Measurements from ENCODE around the gene ZNF385B.

ZNF385B gene

GRCh38 chr2:179558010-179558934 is 303.1 kb downstream of the ZNF385B start:
- no peak overlapping the region for H3K4me3 ChIP-seq (ENCODE audit: severe bottlenecking)
- H3K36me3 ChIP-seq (ENCODE audit: low read depth) = no peaks in the 10 kb centered on the region
- H3K9me3 ChIP-seq (ENCODE audit: severe bottlenecking) = no peaks in the 10 kb centered on the region
- DNase-seq (ENCODE audit: low spot score) (no peak), ATAC-seq (ENCODE audit: low read depth) (no peak)
- no peaks in the 10 kb centered on the region for H3K4me1 ChIP-seq (ENCODE audit: insufficient read depth, poor library complexity, severe bottlenecking)
- no peak overlapping the region for H3K27ac ChIP-seq (ENCODE audit: poor library complexity, severe bottlenecking)
- no peak for TF ChIP-seq CTCF (IDR thresholded peaks at IDR 0.05; ENCODE audit: poor library complexity, severe bottlenecking)
- H3K27me3 ChIP-seq (ENCODE audit: insufficient read depth, poor library complexity, severe bottlenecking) = no peaks in the 10 kb centered on the region

- Histone ChIP-seq H3K4me1 (ENCODE audit: insufficient read depth, poor library complexity, severe bottlenecking) (no peaks in the 10 kb centered on the region), H3K27ac (ENCODE audit: poor library complexity, severe bottlenecking) (no peak overlapping the region), H3K9me3 (ENCODE audit: severe bottlenecking) (no peaks in the 10 kb centered on the region), H3K4me3 (ENCODE audit: severe bottlenecking) (no peak overlapping the region), H3K36me3 (ENCODE audit: low read depth) (no peaks in the 10 kb centered on the region), H3K27me3 (ENCODE audit: insufficient read depth, poor library complexity, severe bottlenecking) (no peaks in the 10 kb centered on the region)
- TF ChIP-seq CTCF (IDR thresholded peaks at IDR 0.05; ENCODE audit: poor library complexity, severe bottlenecking) = no peak
- no peak for ATAC-seq (ENCODE audit: low read depth)
- no peak for DNase-seq (ENCODE audit: low spot score)
Observed at GRCh38 chr2:179556425-179556824, 305.0 kb downstream of the ZNF385B start.

GRCh38 chr2:179555691-179556283 is 305.6 kb downstream of the ZNF385B start:
- no peak for TF ChIP-seq CTCF (IDR thresholded peaks at IDR 0.05; ENCODE audit: poor library complexity, severe bottlenecking)
- ATAC-seq (ENCODE audit: low read depth) = no peak

GRCh38 chr2:179554639-179555386 is 306.6 kb downstream of the ZNF385B start:
- no peaks in the 10 kb centered on the region for H3K27me3 ChIP-seq (ENCODE audit: insufficient read depth, poor library complexity, severe bottlenecking)
- no peak overlapping the region for H3K27ac ChIP-seq (ENCODE audit: poor library complexity, severe bottlenecking)
- H3K36me3 ChIP-seq (ENCODE audit: low read depth) = no peaks in the 10 kb centered on the region
- TF ChIP-seq CTCF (IDR thresholded peaks at IDR 0.05; ENCODE audit: poor library complexity, severe bottlenecking) = no peak
- no peaks in the 10 kb centered on the region for H3K9me3 ChIP-seq (ENCODE audit: severe bottlenecking)
- ATAC-seq (ENCODE audit: low read depth) = no peak
- DNase-seq (ENCODE audit: low spot score) = no peak
- H3K4me3 ChIP-seq (ENCODE audit: severe bottlenecking) = no peak overlapping the region
- H3K4me1 ChIP-seq (ENCODE audit: insufficient read depth, poor library complexity, severe bottlenecking) = no peaks in the 10 kb centered on the region

More at GRCh38 chr2:179555691-179556283, 305.6 kb downstream of the ZNF385B start:
- Histone ChIP-seq H3K4me3 (ENCODE audit: severe bottlenecking) (no peak overlapping the region), H3K4me1 (ENCODE audit: insufficient read depth, poor library complexity, severe bottlenecking) (no peaks in the 10 kb centered on the region), H3K27me3 (ENCODE audit: insufficient read depth, poor library complexity, severe bottlenecking) (no peaks in the 10 kb centered on the region), H3K27ac (ENCODE audit: poor library complexity, severe bottlenecking) (no peak overlapping the region), H3K9me3 (ENCODE audit: severe bottlenecking) (no peaks in the 10 kb centered on the region), H3K36me3 (ENCODE audit: low read depth) (no peaks in the 10 kb centered on the region)
- DNase-seq (ENCODE audit: low spot score) = no peak
